ENCODE data around the gene NALCN. TPM values are rescaled to one million over a fixed set of nuclear protein-coding genes. Genes with fewer than 3 reads are reported as not detected.

The NALCN gene
- total RNA-seq, 1 donor from 2014 or later, result not detected

DNA sequence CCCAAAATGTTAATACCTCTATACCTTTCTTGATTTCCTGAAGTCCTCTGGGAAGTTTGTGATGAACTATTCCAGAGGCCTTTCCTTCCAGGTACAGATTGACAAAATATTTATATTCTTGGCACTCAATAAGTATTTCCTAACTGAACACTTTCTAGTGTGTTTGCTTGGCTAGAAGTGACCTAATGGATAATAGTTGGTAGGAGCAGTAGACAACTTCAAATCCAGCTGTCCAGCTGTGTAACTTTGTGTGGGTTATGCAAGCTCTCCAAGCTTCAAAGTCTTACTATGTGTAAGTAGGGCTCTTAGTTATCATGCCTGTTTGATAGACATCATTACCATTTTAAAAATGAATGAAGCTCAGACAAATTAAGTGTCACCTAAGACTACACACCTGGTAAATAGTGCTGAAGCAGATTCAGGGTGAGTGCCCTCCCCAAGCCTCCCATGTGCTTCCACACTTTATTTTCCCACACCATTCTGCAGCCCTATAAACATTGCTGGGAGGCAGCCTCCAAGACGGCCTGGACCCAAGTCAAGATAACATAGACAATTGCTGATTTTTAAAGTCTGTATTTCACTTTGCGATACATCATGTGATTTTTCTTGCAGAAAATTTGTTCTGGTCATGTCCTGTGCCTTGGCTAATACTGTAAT is 196.6 kb downstream of the NALCN start:
- Mint-ChIP-seq H3K4me1 (no peaks in the 10 kb centered on the region), H3K27me3 (no peaks in the 10 kb centered on the region), H3K4me3 (no peak overlapping the region), H3K36me3 (ENCODE audit: low read depth) (no peaks in the 10 kb centered on the region), H3K9me3 (no peaks in the 10 kb centered on the region), H3K27ac (no peak overlapping the region)
- intact Hi-C loops (cut with micrococcal nuclease), result no loop called here
- DNase-seq (no peak), ATAC-seq (ENCODE audit: low read depth) (no peak)
- ChIA-PET POLR2A (no interaction called here), CTCF (no interaction called here)
- no peak for TF ChIP-seq CTCF (IDR thresholded peaks at IDR 0.05)

DNA sequence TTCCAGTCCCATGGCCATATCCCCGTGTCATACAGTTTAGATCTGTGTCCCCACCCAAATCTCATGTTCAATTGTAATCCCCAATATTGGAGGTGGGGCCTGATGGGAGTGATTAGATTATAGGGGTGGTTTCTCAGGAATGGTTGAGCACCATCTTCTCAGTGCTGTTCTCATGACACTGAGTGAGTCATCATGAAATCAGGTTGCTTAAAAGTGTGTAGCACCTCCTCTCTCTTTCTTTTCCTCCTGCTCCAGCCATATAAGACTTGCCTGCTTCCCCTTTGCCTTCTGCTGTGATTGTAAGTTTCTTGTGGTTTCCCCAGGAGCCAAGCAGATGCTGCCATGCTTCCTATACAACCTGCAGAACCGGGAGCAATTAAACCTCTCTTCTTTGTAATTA is 197.8 kb downstream of the NALCN start:
- Mint-ChIP-seq H3K36me3 (ENCODE audit: low read depth) (no peaks in the 10 kb centered on the region), H3K9me3 (peaks cover 2% of the 10 kb centered on the region), H3K4me3 (no peak overlapping the region), H3K4me1 (no peaks in the 10 kb centered on the region), H3K27ac (no peak overlapping the region), H3K27me3 (no peaks in the 10 kb centered on the region)
- no peak for TF ChIP-seq CTCF (IDR thresholded peaks at IDR 0.05)
- CTCF ChIA-PET, result no interaction called here
- no peak for ATAC-seq (ENCODE audit: low read depth)
- POLR2A ChIA-PET, result no interaction called here
- no peak for DNase-seq
- intact Hi-C loops (cut with micrococcal nuclease), result no loop called here

- POLR2A ChIA-PET, result no interaction called here
Measured at GRCh38 chr13:101217086-101217485, 199.2 kb downstream of the NALCN start.

GRCh38 chr13:101211261-101211660 is 205.0 kb downstream of the NALCN start:
- Mint-ChIP-seq H3K9me3 (peaks cover 4% of the 10 kb centered on the region), H3K4me1 (no peaks in the 10 kb centered on the region), H3K36me3 (ENCODE audit: low read depth) (no peaks in the 10 kb centered on the region), H3K27me3 (no peaks in the 10 kb centered on the region), H3K4me3 (no peak overlapping the region), H3K27ac (no peak overlapping the region)
- intact Hi-C loops (cut with micrococcal nuclease), result no loop called here
- no peak for TF ChIP-seq CTCF (IDR thresholded peaks at IDR 0.05)
- ChIA-PET POLR2A (no interaction called here), CTCF (no interaction called here)
- ATAC-seq (ENCODE audit: low read depth), result no peak
- no peak for DNase-seq

More at GRCh38 chr13:101217086-101217485, 199.2 kb downstream of the NALCN start:
- Mint-ChIP-seq H3K4me3 (no peak overlapping the region), H3K27me3 (no peaks in the 10 kb centered on the region), H3K27ac (no peak overlapping the region), H3K36me3 (ENCODE audit: low read depth) (no peaks in the 10 kb centered on the region), H3K9me3 (peaks cover 4% of the 10 kb centered on the region), H3K4me1 (no peaks in the 10 kb centered on the region)
- DNase-seq (no peak), ATAC-seq (ENCODE audit: low read depth) (no peak)
- no peak for TF ChIP-seq CTCF (IDR thresholded peaks at IDR 0.05)
- CTCF ChIA-PET, result no interaction called here
- intact Hi-C loops (cut with micrococcal nuclease), result no loop called here

GRCh38 chr13:101210774-101211173 is 205.5 kb downstream of the NALCN start:
- DNase-seq (no peak), ATAC-seq (ENCODE audit: low read depth) (no peak)
- Mint-ChIP-seq H3K4me1 (no peaks in the 10 kb centered on the region), H3K9me3 (peaks cover 4% of the 10 kb centered on the region), H3K27ac (no peak overlapping the region), H3K36me3 (ENCODE audit: low read depth) (no peaks in the 10 kb centered on the region), H3K4me3 (no peak overlapping the region), H3K27me3 (no peaks in the 10 kb centered on the region)
- TF ChIP-seq CTCF (IDR thresholded peaks at IDR 0.05), result no peak
- POLR2A ChIA-PET, result no interaction called here
- intact Hi-C loops (cut with micrococcal nuclease), result no loop called here
- CTCF ChIA-PET, result no interaction called here

All from activated B cell treated with CpG ODN at 0.5 μM for 24 hours (primary cell).